HG03342 (cell line): ENCODE measurements around the gene GAGE10.
"Not testable (repeated sequence)": the region's sequence is repeated elsewhere in the genome, so short reads cannot be mapped to it uniquely, and the experiment has no call there.

ENCODE experiments used
- ATAC-seq: cut with Tn5 transposase; IDR thresholded peaks from one replicate; pipeline ENCODE4 v1.9.1; 2021; ENCODE audit warnings: mild to moderate bottlenecking, moderate library complexity; ENCODE audit not compliant: unreplicated experiment

GAGE10 gene

GRCh38 chrX:49322266-49322665 lies 18.8 kb downstream of the GAGE10 start:
- not testable (repeated sequence) for ATAC-seq

GRCh38 chrX:49323735-49324134 lies 20.3 kb downstream of the GAGE10 start:
- not testable (repeated sequence) for ATAC-seq

- not testable (repeated sequence) for ATAC-seq
These were observed 27.0 kb downstream of the GAGE10 start for GRCh38 chrX:49330421-49330820.

- ATAC-seq = not testable (repeated sequence)
These were observed 27.8 kb downstream of the GAGE10 start, which contains the start of gene GAGE13 for GRCh38 chrX:49331282-49331681. GAGE13 (plus strand) TSS chrX:49331582; CDS start chrX:49332738, 1,156 bp downstream.

GRCh38 chrX:49331841-49332240 lies 28.4 kb downstream of the GAGE10 start:
- ATAC-seq = not testable (repeated sequence)

- not testable (repeated sequence) for ATAC-seq
These were observed 38.0 kb downstream of the GAGE10 start for GRCh38 chrX:49341449-49341848.

GRCh38 chrX:49344496-49345175 lies 41.2 kb downstream of the GAGE10 start:
- not testable (repeated sequence) for ATAC-seq

- not testable (repeated sequence) for ATAC-seq
These were observed 42.0 kb downstream of the GAGE10 start for GRCh38 chrX:49345402-49345801.

- not testable (repeated sequence) for ATAC-seq
These were observed 42.7 kb downstream of the GAGE10 start for GRCh38 chrX:49346150-49346549.
